Tibial nerve (tissue), 4 donors: ENCODE measurements around the gene HRK. TPM values are rescaled to one million over a fixed set of nuclear protein-coding genes. Genes with fewer than 3 reads are reported as not detected.
A peak's percentile ranks its signal among the peaks of the same experiment; 100 is the strongest.

Source experiments
- DNase-seq, 2 donors: peaks; one replicate each; pipeline ENCODE4 v3.0.0-alpha.2; 2019; ENCODE audit warnings: low spot score in 2 of 2
- H3K27ac ChIP-seq, 4 donors: fragments of 200-600 bp; sonication (generic) in 3 of 4; one replicate each; pipeline ENCODE4 v1.5.1; 2017 to 2019; ENCODE audit warnings: mild to moderate bottlenecking in 1 of 4
- H3K27me3 ChIP-seq, 2 donors: fragments of 200-600 bp; sonication (generic) in 1 of 2; one replicate each; pipeline versions ENCODE4 v1.5.1 to v1.6.0; 2017 to 2019
- H3K36me3 ChIP-seq, 3 donors: fragments of 200-600 bp; sonication (generic); one replicate each; pipeline ENCODE4 v1.5.1; 2018 to 2019
- H3K4me1 ChIP-seq, 4 donors: fragments of 200-600 bp; sonication (generic) in 3 of 4; one replicate each; pipeline ENCODE4 v1.5.1; 2017 to 2019
- H3K4me3 ChIP-seq, 4 donors: fragments of 200-600 bp; sonication (generic) in 3 of 4; one replicate each; pipeline ENCODE4 v1.5.1; 2017 to 2019; ENCODE audit warnings: mild to moderate bottlenecking in 1 of 4, moderate library complexity in 1 of 4
- H3K9me3 ChIP-seq, 4 donors: fragments of 200-600 bp; sonication (generic) in 3 of 4; one replicate each; pipeline ENCODE4 v1.5.1; 2017 to 2019
- EP300 ChIP-seq, 2 donors: sonication (generic); formaldehyde crosslinking; IDR thresholded peaks; one replicate each; pipeline ENCODE4 v1.6.1; 2017; ENCODE audit warnings: antibody characterized with exemption in 2 of 2, mild to moderate bottlenecking in 1 of 2
- POLR2A ChIP-seq, 2 donors: fragments of 450-650 bp; IDR thresholded peaks; one replicate each; pipeline ENCODE4 v1.6.1; 2017; ENCODE audit warnings: antibody characterized with exemption in 2 of 2, mild to moderate bottlenecking in 2 of 2, moderate library complexity in 2 of 2
- WGBS, 2 donors: methylation state at CpG; one replicate each; pipeline ENCODE4 v1.1.5; 2018; 5-methylcytosine and 5-hydroxymethylcytosine counted together
- total RNA-seq, 4 donors: library from RNA; depleted of rRNA; stranded (reverse); fragments of >200 nt; gene quantifications; one replicate each; pipeline ENCODE4 v1.1.0, GENCODE V29; 2016
- TF ChIP-seq, protein P1 (sequence below), 5 experiments: fragments of 200-600 bp in 3 of 5; fragments of 450-650 bp in 2 of 5; sonication (generic) in 3 of 5; IDR thresholded peaks; one replicate each; pipeline ENCODE4 v1.5.1; 2016 to 2019; ENCODE audit warnings: antibody characterized with exemption in 5 of 5, mild to moderate bottlenecking in 3 of 5, moderate library complexity in 2 of 5

Gene HRK
- total RNA-seq, 4 donors from 2014 or later: under 0.01 to 0.21 TPM; not detected in 2

DNA sequence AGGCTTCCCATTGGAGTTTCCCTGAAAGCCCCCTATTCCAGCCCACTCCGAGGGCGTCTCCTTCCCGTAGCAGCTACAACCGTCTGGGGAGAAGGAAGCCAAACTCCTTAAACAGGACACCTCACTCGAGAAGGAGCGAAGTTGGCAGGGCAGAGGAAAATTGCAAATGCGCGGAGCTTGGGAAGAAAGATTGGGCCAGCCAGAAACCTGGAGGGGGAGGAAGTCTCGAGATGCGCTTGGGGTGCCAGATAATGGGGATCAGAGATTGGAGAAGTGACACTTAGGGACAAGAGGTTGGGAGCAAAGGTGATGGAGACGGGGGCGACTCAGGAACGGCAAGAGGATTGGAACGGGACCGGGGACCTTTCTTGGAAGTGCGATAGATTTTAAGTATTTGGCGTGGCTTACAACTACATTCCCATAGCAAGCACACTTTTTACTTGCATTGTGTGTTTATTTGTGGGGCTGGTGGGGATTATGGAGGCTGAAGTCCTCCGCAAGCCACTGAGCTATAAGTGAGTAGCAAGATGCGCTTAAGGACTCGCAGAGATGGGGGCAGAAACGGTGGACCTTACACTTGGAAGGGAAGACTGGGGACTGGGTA, 926 bp downstream of the HRK start:
- Histone ChIP-seq H3K4me3 (peak overlapping the region in 2 of 4 donors; percentile 27 to 38), H3K27me3 (peaks cover 0 to 92% of the 10 kb centered on the region in 2 donors), H3K36me3 (no peaks in the 10 kb centered on the region), H3K4me1 (peaks cover 0 to 51% (median 26%) of the 10 kb centered on the region in 4 donors), H3K27ac (no peak overlapping the region), H3K9me3 (peaks cover 0 to 2% (median 0%) of the 10 kb centered on the region in 4 donors)
- TF ChIP-seq EP300 (IDR thresholded peaks at IDR 0.05): no peak
- TF ChIP-seq, protein P1, sequence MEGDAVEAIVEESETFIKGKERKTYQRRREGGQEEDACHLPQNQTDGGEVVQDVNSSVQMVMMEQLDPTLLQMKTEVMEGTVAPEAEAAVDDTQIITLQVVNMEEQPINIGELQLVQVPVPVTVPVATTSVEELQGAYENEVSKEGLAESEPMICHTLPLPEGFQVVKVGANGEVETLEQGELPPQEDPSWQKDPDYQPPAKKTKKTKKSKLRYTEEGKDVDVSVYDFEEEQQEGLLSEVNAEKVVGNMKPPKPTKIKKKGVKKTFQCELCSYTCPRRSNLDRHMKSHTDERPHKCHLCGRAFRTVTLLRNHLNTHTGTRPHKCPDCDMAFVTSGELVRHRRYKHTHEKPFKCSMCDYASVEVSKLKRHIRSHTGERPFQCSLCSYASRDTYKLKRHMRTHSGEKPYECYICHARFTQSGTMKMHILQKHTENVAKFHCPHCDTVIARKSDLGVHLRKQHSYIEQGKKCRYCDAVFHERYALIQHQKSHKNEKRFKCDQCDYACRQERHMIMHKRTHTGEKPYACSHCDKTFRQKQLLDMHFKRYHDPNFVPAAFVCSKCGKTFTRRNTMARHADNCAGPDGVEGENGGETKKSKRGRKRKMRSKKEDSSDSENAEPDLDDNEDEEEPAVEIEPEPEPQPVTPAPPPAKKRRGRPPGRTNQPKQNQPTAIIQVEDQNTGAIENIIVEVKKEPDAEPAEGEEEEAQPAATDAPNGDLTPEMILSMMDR (IDR thresholded peaks at IDR 0.05): no peak
- TF ChIP-seq POLR2A (IDR thresholded peaks at IDR 0.05): no peak
- no peak for DNase-seq
- whole genome bisulfite sequencing, 2 donors: 2 to 4% methylated on average over 20 of the region's 21 CpGs

DNA sequence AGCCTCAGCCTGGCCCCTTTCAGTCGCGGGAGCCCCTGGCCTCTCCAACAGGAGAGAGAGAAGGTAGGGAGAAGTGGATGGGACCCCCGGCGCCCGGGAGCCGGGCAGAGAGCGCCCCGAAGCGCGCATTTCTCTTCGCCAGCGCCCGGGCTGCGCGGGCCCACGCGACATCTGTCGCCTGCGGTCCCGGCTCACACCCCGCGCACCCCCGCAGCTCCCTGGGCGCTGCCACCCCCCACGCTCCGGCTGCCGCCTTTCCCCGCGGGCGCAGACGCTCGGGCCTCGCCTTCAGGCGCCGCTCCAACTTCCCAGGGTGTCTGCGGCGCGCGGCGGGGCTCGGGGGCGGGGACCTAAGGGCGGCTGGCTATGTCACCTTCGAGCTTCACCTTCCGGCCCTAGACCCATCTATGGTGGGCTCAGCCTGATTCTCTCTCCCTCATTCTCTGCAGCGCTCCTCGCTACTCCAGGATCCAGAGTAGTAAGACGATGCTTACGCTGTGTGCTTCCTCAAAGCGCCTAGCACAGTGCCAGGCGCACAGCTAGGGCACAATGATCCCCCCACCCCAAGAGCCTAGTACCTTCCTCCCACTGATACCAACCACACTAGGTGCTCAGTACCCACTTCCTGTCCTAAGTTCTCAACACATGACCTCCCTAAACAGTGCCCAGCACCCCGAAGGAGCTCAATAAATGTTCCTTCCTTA, 1.6 kb downstream of the HRK start:
- Histone ChIP-seq H3K27ac (no peak overlapping the region), H3K4me3 (peak overlapping the region in 2 of 4 donors; percentile 31 to 39), H3K4me1 (peaks cover 0 to 51% (median 26%) of the 10 kb centered on the region in 4 donors), H3K36me3 (no peaks in the 10 kb centered on the region), H3K9me3 (peaks cover 0 to 8% (median 0%) of the 10 kb centered on the region in 4 donors), H3K27me3 (peaks cover 0 to 86% of the 10 kb centered on the region in 2 donors)
- TF ChIP-seq POLR2A (IDR thresholded peaks at IDR 0.05): no peak
- TF ChIP-seq, protein P1 (IDR thresholded peaks at IDR 0.05): no peak
- TF ChIP-seq EP300 (IDR thresholded peaks at IDR 0.05): no peak
- 2 to 3% methylated on average over 21 to 30 of the region's 52 CpGs for WGBS, 2 donors
- DNase-seq: no peak

DNA sequence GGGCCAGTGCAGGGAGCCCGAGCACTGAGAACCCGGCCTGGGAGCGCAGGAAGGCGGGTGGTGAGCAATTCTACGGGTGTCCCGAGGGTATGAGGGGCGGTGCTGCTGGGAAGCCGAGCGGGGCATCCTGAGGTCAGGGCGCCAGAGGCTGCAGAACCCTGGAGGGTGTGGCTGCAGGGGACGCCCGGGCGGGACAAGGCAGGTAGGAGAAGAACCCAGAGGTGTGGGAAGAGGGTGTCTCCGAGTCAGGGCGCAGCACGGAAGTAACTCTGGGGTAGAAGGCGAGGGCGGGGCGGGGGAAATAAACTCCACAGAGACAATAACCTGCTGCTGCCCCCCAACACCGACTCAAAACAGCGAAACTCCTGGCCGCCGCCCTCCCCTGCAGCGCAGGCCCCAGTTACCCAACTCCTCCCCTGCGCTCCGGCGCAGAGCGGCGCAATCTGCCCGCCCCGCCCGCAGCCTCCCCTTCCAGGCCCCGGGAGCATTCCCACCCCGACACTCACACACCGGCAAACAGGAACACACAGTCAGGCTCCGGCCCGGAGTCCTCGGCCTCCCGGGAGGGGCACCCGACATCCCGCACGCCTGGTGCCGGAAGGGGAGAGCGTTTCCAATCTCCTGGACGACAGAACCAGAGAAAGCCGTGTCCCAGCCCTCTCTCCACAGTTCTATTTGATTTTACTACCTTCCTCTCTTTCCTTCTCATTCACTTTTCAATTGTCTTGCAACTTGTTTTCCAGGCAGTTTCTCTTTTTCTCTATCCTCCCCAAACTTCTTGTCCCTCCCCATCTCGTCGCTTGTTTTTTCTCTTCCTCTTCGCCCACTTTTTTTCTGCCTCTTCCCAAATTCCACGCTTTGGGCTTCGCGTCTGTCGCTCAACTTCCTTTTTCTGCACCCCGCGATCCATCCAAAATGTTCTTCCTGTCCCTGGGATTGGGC, 2.4 kb downstream of the HRK start:
- Histone ChIP-seq H3K27me3 (peaks cover 0 to 86% of the 10 kb centered on the region in 2 donors), H3K9me3 (peaks cover 0 to 17% (median 0%) of the 10 kb centered on the region in 4 donors), H3K4me1 (peaks cover 0 to 51% (median 26%) of the 10 kb centered on the region in 4 donors), H3K27ac (no peak overlapping the region), H3K4me3 (peak overlapping the region in 3 of 4 donors; percentile 3 to 39 (median 31)), H3K36me3 (no peaks in the 10 kb centered on the region)
- TF ChIP-seq EP300 (IDR thresholded peaks at IDR 0.05) (no peak), POLR2A (IDR thresholded peaks at IDR 0.05) (no peak)
- TF ChIP-seq, protein P1 (IDR thresholded peaks at IDR 0.05): no peak
- DNase-seq: no peak
- WGBS, 2 donors: 3 to 5% methylated on average over 42 to 55 of the region's 55 CpGs

DNA sequence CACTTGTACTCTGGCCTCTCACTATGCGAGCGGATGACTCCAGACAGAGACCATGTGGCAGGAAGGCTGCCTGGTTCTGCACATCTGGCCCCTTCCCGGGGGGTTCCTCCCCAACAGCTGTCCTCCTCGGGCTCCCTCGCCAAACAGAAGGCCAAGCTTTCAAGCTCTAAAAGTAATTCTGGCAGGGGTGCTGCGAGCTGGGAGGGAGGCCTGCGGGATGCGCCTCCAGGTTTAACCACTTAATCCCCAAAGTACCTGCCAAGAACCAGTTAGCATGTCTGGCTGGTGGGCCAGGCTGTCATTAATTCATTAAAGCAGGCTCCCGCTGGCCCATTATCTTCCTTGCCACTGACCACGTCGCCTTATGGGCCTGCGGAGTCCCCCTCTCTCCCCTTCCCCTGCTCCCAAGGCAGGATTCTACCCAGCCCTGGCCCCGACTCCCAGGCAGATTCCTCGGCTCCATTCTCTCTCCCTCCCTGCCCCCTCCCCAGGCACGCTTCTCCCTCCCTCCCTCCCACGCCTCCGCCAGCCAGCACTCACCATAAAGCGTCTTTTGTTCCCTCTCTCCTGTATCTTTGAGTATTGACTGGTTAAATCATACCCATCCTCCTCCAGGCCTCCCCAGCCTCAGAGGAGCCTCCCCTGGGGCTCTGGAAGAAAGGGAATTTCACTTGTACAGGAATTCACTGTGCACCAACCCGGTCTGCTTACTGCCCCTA, 4.9 kb downstream of the HRK start:
- DNase-seq: no peak
- Histone ChIP-seq H3K9me3 (peaks cover 0 to 24% (median 0%) of the 10 kb centered on the region in 4 donors), H3K27me3 (peaks cover 0 to 65% of the 10 kb centered on the region in 2 donors), H3K36me3 (no peaks in the 10 kb centered on the region), H3K4me3 (no peak overlapping the region), H3K4me1 (peaks cover 0 to 35% (median 17%) of the 10 kb centered on the region in 4 donors), H3K27ac (no peak overlapping the region)
- WGBS, 2 donors: 10% methylated on average over 19 of the region's 19 CpGs
- TF ChIP-seq POLR2A (IDR thresholded peaks at IDR 0.05) (no peak), EP300 (IDR thresholded peaks at IDR 0.05) (no peak)
- TF ChIP-seq, protein P1 (IDR thresholded peaks at IDR 0.05): no peak
